HuH-7.5 (cell line): ENCODE data around the gene RWDD4.
"Not testable (repeated sequence)": the region's sequence is repeated elsewhere in the genome, so short reads cannot be mapped to it uniquely, and the experiment has no call there.

Experiments used
- DNase-seq: peaks from one replicate; pipeline ENCODE4 v3.0.0; 2011; ENCODE audit warnings: low spot score

The RWDD4 gene

GRCh38 chr4:183635741-183636140, 23.2 kb downstream of the RWDD4 start:
- no peak for DNase-seq

DNA sequence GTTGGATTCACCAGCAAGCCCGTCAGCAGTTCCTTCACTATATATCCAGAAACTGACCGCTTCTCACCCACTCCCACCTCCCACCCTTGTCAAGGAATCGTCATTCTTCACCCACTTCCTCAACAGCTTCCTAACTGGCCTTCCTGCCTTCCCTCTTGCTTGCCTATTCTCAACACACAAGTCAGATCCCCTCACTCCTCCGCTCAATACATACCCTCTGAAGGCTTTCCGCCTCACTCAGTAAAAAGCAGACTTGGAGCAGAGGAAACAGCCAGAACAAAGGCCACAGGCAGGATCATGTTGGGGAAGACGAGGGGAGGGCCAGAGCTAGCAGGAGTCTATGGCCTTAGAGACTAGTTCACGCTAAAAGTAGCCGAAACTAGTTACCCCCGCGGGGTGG, 23.7 kb downstream of the RWDD4 start:
- DNase-seq = no peak

DNA sequence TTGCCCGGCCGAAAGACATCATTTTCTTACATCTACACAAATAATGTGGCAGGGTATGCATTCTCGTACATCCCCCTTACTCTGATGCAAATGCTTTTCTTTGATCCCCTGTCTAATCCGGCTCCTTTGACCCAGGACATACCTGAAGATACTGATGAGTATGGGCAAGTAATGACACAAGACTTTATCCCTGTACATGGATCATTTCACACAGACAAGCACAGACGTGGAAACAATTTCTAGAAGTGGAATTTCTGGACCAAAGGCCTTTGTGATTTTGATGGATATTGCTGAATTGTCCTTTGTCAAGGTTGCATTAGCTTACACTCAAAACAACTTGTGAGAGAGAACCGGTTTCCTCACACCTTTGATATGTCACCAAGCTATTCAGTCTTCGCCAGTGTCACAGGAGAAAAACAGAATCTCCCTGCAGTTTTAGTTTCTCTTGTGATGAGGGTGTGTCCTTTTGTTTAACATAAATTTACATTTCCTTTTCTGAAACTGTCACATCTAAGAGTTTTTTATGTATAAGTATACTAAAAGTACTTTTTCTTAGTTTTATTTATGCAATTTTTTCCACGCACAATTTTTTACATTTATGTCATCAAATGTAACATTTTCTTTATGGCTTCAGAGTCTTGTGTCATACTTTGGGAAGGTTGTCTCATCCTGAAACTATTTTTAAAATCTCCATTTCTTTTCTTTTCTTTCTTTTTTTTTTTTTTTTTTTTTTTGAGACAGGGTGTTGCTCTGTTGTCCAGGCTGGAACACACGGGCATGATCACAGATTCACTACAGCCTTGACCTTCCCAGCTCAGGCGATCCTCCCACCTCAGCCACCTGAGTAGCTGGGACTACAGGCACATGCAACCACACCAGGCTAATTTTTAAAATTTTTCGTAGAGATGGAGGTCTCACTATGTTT, 25.2 kb downstream of the RWDD4 start:
- DNase-seq = no peak

- no peak for DNase-seq
Measured at GRCh38 chr4:183632689-183633088, 26.3 kb downstream of the RWDD4 start.

GRCh38 chr4:183631577-183632198, 27.3 kb downstream of the RWDD4 start:
- no peak for DNase-seq

DNA sequence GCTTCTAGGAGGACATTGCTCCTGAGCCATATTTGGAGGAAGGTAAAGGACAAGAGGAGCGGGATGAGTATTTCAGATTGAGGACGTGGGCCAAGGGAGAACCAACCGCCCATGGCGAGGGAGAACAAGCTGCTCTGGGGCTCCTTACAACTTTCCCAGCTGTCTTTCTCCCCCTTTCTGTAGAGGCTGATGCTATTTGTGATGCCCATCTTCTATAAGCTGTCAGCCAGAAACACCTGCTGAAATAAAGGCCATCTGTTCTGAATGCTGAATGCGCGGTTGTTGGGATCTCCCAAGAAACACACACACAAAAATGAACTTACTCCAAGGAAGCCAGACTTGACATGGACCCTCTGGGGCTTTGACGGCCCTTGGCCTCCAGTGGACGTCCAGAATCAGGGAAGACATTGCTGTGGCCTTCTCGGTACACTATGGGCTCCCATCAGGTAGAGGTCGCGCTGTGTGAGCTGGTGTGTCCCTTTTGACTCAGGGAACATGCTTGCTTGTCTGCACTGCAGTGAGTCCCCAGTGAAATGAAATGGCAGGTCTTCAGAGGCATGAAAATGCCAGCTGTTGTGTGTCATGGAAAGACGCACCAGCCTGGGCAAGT, 30.9 kb downstream of the RWDD4 start:
- DNase-seq = no peak

GRCh38 chr4:183627286-183627685, 31.7 kb downstream of the RWDD4 start:
- DNase-seq = not testable (repeated sequence)

GRCh38 chr4:183626168-183626567, 32.8 kb downstream of the RWDD4 start:
- DNase-seq = no peak

DNA sequence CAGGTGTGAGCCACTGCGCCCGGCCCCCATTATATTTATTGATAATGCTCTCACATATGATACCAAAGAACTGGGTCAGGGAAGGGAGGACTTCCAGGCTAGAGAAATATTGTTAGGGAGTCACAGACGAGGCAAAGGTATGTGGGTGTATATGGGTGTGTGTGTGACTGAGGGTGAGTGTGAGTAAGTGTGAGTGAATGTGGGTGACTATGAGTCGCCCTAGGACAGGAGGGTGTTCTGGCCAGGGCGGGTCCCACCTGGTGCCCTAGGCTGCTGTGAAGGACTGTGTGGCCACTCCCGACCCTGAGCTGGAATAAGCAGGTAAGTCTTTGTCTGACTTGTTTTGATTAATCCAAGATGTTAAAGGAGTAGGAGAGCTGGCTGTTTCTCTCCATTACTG, 34.4 kb downstream of the RWDD4 start:
- DNase-seq = no peak

DNA sequence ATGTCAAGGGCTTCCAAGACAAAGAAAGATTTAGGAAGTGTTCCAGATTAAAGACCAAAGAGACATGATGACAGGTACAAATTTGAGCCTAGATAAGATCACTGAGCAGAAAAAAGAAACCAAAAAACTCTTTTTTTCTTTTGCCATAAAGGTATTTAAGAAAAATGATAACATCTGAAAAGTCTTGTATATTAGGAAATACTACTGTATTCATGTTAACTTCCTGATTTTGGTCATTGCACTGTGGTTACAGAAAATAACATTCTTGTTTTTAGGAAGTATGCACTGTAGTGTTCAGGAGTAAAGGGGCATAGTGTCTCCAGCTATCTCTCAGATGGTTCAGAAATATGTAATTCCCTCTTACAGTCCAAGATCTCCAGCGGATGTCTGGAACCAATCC, 37.1 kb downstream of the RWDD4 start:
- no peak for DNase-seq

DNA sequence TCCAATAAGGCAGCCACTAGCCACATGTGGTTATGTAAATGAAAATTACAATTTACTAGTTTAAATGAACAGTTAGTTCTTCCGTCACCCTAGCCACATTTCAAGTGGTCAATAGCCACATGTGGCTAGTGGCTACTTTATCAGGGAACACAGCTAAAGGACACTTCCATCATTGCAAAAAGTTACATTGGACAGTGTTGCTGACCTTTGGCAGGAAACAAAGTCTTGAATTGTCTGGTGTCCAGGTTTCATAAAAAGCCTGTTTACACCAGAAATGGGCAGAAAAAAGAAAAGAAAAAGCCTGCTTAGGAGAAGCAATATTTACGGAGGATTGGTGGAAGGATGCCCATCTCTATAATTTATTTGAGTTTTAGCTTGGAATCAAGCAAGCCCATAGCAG, 38.6 kb downstream of the RWDD4 start:
- no peak for DNase-seq

GRCh38 chr4:183618681-183619080, 40.3 kb downstream of the RWDD4 start:
- DNase-seq = no peak

DNA sequence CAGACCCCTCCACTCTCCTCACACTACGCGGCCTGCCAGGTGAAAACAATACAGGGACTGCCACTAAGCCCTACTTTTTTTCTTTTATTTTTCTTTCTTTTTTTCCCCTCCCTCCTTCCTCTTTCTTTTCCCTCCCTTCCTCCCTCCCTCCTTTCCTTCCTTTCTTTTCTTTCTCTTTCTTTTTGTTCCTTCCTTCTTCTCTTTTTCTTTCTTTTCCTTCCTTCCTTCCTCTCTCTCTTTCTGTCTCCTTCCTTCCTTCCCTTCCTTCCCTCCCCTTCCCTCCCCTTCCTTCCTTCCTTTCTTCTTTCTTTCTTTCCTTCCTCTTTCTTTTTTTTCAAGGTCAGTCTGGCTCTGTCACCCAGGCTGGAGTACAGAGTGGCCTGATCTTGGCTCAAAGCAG, 41.9 kb downstream of the RWDD4 start:
- no peak for DNase-seq

GRCh38 chr4:183612329-183613250, 46.4 kb downstream of the RWDD4 start:
- no peak for DNase-seq

DNA sequence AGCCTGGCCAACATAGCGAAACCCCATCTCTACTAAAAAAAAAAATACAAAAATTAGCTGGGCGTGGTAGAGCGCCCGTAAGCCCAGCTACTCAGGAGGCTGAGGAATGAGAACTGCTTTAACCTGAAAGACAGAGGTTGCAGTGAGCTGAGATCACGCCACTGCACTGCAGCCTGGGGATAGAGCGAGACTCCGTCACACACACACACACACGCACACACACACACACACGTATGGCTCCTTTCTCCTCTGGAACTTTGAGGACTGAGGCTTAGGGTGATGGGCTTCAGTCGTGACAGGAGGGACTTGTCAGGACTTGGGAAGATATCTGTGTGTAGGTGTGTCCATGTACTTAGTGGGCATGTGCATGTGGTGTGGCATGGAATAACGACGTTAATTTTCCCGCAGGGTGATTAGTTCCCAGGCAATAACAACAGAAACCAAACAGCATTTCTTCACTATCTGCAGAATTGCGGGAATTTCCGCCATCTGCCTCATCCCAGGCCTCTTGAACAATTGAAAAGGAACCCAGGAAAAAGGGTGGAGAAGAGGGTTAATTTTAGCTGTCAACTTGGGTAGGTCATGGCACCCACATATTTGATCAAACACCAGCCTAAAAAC, 47.7 kb downstream of the RWDD4 start:
- DNase-seq = no peak

DNA sequence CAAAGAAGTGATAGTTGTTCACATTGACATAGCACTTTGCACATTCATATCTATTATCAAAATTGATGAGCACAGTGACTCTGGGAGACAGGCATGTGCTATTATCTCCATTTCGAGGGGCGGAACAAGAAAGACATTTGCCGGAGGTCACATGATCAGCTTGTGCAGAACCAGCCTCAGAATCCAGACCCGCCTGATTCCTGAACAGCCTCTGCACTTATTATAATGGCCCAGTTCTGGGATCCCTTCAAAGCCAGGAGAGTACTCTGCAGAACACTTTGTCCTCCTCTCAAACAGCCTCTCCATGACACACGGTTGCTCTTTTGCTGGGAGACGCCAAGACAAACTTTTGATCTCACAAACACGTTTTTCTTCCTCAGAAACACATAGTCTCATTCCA, 48.4 kb downstream of the RWDD4 start:
- DNase-seq = no peak

DNA sequence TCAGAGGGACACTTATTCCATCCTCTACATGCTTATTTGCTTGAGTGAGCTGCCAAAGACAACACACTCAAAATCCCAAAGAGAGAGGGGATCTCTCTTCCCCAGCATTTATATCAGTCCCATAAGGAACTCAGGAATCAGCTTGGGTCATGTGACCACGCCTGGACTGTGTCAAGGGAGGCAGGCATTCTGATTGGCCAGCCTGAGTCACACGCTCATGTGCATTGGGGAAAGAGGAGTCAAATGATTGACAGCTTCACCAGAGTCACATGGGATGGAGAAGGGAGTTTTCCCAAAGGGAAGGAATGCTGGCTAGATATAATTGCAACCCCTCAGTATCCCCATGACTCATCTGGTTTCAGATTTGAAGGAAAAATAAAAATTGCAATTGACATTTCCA, 49.0 kb downstream of the RWDD4 start:
- no peak for DNase-seq

- DNase-seq = no peak
Measured at GRCh38 chr4:183609151-183609550, 49.8 kb downstream of the RWDD4 start.

DNA sequence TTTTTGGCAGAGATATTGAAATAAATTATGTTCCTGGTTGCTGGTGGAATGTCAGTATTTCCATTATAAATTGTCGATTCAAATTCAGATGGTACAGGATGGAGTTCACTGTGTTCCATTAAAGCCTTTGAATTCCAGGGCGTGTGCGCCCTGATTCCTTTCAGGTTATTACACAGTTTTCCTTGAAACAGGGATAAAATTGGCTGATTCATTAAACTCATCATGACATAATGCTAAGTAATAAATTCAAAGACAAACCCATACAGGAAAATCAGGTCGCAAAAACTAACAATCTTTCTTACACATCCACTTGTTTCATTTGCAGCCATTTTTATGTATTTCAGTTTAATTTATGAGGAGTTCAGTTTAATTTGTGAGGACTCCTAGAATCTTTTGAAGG, 51.1 kb downstream of the RWDD4 start:
- no peak for DNase-seq

- no peak for DNase-seq
Measured at GRCh38 chr4:183602557-183603027, 56.4 kb downstream of the RWDD4 start.

DNA sequence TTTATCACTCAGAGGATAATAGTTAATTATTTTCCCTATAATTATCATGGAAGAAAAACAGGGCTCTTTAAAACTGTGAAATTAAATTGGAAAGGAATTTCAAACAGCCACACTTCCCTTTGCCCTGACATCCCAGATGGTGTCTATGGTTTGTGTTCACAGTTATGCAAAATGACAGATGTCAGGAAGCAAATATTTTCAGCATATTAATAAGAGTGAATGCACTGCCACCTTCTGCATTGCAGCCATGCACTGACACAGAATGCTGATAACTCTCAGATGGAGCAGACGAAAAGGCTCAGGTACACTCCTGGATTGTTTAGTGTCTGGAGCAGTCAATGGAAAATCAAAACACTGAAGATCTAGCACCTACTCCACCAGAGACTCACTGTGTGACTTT, 57.6 kb downstream of the RWDD4 start:
- no peak for DNase-seq
